ENCODE measurements around the gene IVD.

The IVD gene

DNA sequence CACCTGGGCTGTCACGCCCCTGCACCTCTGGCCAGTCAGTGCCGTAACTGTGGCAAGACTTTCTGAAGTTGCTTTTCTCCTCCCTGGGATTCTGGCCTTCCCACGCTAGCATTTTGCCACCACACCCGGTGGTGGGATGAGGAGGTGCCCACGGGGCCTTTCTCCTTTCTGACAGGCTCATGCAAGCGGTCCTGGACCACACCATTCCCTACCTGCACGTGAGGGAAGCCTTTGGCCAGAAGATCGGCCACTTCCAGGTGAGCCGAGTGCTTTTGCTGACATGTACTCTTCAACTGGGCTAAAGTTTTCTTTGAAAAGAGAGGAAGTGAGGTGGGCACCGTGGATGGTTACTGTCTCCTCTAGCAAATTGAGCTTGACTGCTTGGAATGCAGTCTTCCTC, 9.6 kb downstream of the IVD start:
- H3K4me1 ChIP-seq (ENCODE audit: insufficient read depth, low read length, poor library complexity, severe bottlenecking): peaks cover 9% of the 10 kb centered on the region
- H3K27me3 ChIP-seq (ENCODE audit: insufficient read depth, low read length, poor library complexity, severe bottlenecking): no peaks in the 10 kb centered on the region
- TF ChIP-seq EZH2phosphoT487 (IDR thresholded peaks at IDR 0.05; ENCODE audit: borderline replicate concordance): no peak
- TF ChIP-seq, protein P1, sequence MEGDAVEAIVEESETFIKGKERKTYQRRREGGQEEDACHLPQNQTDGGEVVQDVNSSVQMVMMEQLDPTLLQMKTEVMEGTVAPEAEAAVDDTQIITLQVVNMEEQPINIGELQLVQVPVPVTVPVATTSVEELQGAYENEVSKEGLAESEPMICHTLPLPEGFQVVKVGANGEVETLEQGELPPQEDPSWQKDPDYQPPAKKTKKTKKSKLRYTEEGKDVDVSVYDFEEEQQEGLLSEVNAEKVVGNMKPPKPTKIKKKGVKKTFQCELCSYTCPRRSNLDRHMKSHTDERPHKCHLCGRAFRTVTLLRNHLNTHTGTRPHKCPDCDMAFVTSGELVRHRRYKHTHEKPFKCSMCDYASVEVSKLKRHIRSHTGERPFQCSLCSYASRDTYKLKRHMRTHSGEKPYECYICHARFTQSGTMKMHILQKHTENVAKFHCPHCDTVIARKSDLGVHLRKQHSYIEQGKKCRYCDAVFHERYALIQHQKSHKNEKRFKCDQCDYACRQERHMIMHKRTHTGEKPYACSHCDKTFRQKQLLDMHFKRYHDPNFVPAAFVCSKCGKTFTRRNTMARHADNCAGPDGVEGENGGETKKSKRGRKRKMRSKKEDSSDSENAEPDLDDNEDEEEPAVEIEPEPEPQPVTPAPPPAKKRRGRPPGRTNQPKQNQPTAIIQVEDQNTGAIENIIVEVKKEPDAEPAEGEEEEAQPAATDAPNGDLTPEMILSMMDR (conservative IDR thresholded peaks at IDR 0.05; ENCODE audit: low read length): no peak
- H4K20me1 ChIP-seq (ENCODE audit: insufficient read depth, low read length, poor library complexity, severe bottlenecking): peaks cover 9% of the 10 kb centered on the region
- H3K4me3 ChIP-seq (ENCODE audit: low read length, poor library complexity, severe bottlenecking): no peak overlapping the region
- H3K9me2 ChIP-seq (replicated peaks; ENCODE audit: low read depth, low read length): no peaks in the 10 kb centered on the region
- H3K79me2 ChIP-seq (ENCODE audit: insufficient read depth, low read length): peaks cover 20% of the 10 kb centered on the region; the same call in 1 of the 2 replicates
- peaks cover 64% of the 10 kb centered on the region for H3K36me3 ChIP-seq (ENCODE audit: insufficient read depth, low read length)
- H3K9me3 ChIP-seq (ENCODE audit: insufficient read depth, low read depth, low read length): no peaks in the 10 kb centered on the region
- H3K4me2 ChIP-seq (ENCODE audit: low read depth, low read length, poor library complexity, severe bottlenecking): no peak overlapping the region
- H3K9ac ChIP-seq (ENCODE audit: low read depth, low read length, poor library complexity, severe bottlenecking): no peak overlapping the region
- H3F3A ChIP-seq (ENCODE audit: low read depth): no peaks in the 10 kb centered on the region
- no peak overlapping the region for H2AFZ ChIP-seq (ENCODE audit: low read length)

DNA sequence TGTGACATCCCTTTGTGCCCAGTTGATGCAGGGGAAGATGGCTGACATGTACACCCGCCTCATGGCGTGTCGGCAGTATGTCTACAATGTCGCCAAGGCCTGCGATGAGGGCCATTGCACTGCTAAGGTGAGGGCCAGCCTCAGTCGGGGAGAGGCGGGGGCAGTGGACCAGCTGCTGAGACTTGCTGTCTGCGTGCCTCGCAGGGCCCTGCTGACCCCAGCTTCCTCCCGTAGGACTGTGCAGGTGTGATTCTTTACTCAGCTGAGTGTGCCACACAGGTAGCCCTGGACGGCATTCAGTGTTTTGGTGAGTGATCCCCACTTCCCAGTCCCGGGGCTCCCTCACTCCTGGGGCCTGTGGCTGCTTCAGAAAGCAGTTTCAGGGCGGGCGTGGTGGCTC, 10.5 kb downstream of the IVD start:
- no peaks in the 10 kb centered on the region for H3K9me3 ChIP-seq (ENCODE audit: insufficient read depth, low read depth, low read length)
- peaks cover 56% of the 10 kb centered on the region for H3K36me3 ChIP-seq (ENCODE audit: insufficient read depth, low read length)
- H3K27me3 ChIP-seq (ENCODE audit: insufficient read depth, low read length, poor library complexity, severe bottlenecking): no peaks in the 10 kb centered on the region
- H3K4me2 ChIP-seq (ENCODE audit: low read depth, low read length, poor library complexity, severe bottlenecking): no peak overlapping the region
- no peak overlapping the region for H2AFZ ChIP-seq (ENCODE audit: low read length)
- H3K9me2 ChIP-seq (replicated peaks; ENCODE audit: low read depth, low read length): no peaks in the 10 kb centered on the region
- peaks cover 9% of the 10 kb centered on the region for H4K20me1 ChIP-seq (ENCODE audit: insufficient read depth, low read length, poor library complexity, severe bottlenecking)
- no peaks in the 10 kb centered on the region for H3F3A ChIP-seq (ENCODE audit: low read depth)
- no peak overlapping the region for H3K9ac ChIP-seq (ENCODE audit: low read depth, low read length, poor library complexity, severe bottlenecking)
- no peak overlapping the region for H3K4me3 ChIP-seq (ENCODE audit: low read length, poor library complexity, severe bottlenecking)
- peaks cover 12% of the 10 kb centered on the region; the same call in 1 of the 2 replicates for H3K79me2 ChIP-seq (ENCODE audit: insufficient read depth, low read length)
- peaks cover under 1% of the 10 kb centered on the region for H3K4me1 ChIP-seq (ENCODE audit: insufficient read depth, low read length, poor library complexity, severe bottlenecking)
- TF ChIP-seq, protein P1 (conservative IDR thresholded peaks at IDR 0.05; ENCODE audit: low read length): no peak

DNA sequence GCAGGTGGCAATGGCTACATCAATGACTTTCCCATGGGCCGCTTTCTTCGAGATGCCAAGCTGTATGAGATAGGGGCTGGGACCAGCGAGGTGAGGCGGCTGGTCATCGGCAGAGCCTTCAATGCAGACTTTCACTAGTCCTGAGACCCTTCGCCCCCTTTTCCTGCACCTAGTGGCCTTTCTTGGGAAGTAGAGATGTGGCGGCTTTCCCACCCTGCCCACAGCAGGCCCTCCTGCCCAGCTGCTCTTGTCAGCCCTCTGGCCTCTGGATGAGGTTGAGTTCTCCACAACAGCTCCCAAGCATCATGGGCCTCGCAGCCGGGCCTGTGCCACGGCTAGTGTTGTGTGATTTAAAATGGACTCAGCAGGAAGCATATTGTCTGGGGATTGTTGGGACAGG, 12.5 kb downstream of the IVD start:
- Histone ChIP-seq H4K20me1 (ENCODE audit: insufficient read depth, low read length, poor library complexity, severe bottlenecking) (no peaks in the 10 kb centered on the region), H3F3A (ENCODE audit: low read depth) (no peaks in the 10 kb centered on the region), H3K9me3 (ENCODE audit: insufficient read depth, low read depth, low read length) (no peaks in the 10 kb centered on the region), H3K36me3 (ENCODE audit: insufficient read depth, low read length) (peaks cover 36% of the 10 kb centered on the region), H2AFZ (ENCODE audit: low read length) (no peak overlapping the region), H3K9me2 (replicated peaks; ENCODE audit: low read depth, low read length) (no peaks in the 10 kb centered on the region), H3K4me1 (ENCODE audit: insufficient read depth, low read length, poor library complexity, severe bottlenecking) (no peaks in the 10 kb centered on the region), H3K27me3 (ENCODE audit: insufficient read depth, low read length, poor library complexity, severe bottlenecking) (no peaks in the 10 kb centered on the region), H3K4me3 (ENCODE audit: low read length, poor library complexity, severe bottlenecking) (no peak overlapping the region), H3K4me2 (ENCODE audit: low read depth, low read length, poor library complexity, severe bottlenecking) (no peak overlapping the region), H3K9ac (ENCODE audit: low read depth, low read length, poor library complexity, severe bottlenecking) (no peak overlapping the region), H3K79me2 (ENCODE audit: insufficient read depth, low read length) (no peaks in the 10 kb centered on the region)
- TF ChIP-seq EZH2phosphoT487 (IDR thresholded peaks at IDR 0.05; ENCODE audit: borderline replicate concordance): no peak
- TF ChIP-seq, protein P1 (conservative IDR thresholded peaks at IDR 0.05; ENCODE audit: low read length): no peak
